22Rv1 (cell line): ENCODE measurements around the gene MAD1L1.
"Not testable (repeated sequence)": the region's sequence is repeated elsewhere in the genome, so short reads cannot be mapped to it uniquely, and the experiment has no call there.

Experiments used
- H3K27ac ChIP-seq: fragments of 450-650 bp; 2 replicates; pipeline ENCODE4 v1.5.1; 2017
- CTCF ChIP-seq: fragments of 450-650 bp; IDR thresholded peaks from 2 replicates; pipeline ENCODE4 v1.5.1; 2017; ENCODE audit warnings: mild to moderate bottlenecking
- ZFX ChIP-seq: fragments of 450-650 bp; IDR thresholded peaks from 2 replicates; pipeline ENCODE4 v1.6.1; 2017; ENCODE audit warnings: antibody characterized with exemption, borderline replicate concordance

MAD1L1 gene

GRCh38 chr7:2000746-2001321 is 231.9 kb downstream of the MAD1L1 start:
- no peak overlapping the region for H3K27ac ChIP-seq
- no peak for TF ChIP-seq CTCF
- TF ChIP-seq ZFX, result no peak

- no peak overlapping the region for H3K27ac ChIP-seq
- TF ChIP-seq CTCF, result no peak
- no peak for TF ChIP-seq ZFX
Observed at GRCh38 chr7:2000153-2000687, 232.5 kb downstream of the MAD1L1 start.

GRCh38 chr7:1999278-1999984 is 233.3 kb downstream of the MAD1L1 start:
- TF ChIP-seq CTCF, result no peak
- TF ChIP-seq ZFX, result no peak
- H3K27ac ChIP-seq, result no peak overlapping the region

- TF ChIP-seq CTCF, result no peak
- TF ChIP-seq ZFX, result no peak
Observed at GRCh38 chr7:1998146-1998545, 234.6 kb downstream of the MAD1L1 start.

GRCh38 chr7:1997537-1998076 is 235.1 kb downstream of the MAD1L1 start:
- TF ChIP-seq ZFX, result no peak
- TF ChIP-seq CTCF, result no peak
- H3K27ac ChIP-seq, result no peak overlapping the region

More at GRCh38 chr7:1998146-1998545, 234.6 kb downstream of the MAD1L1 start:
- no peak overlapping the region for H3K27ac ChIP-seq

GRCh38 chr7:1996816-1997215 is 235.9 kb downstream of the MAD1L1 start:
- no peak overlapping the region for H3K27ac ChIP-seq

GRCh38 chr7:1995911-1996420 is 236.8 kb downstream of the MAD1L1 start:
- not testable (repeated sequence) for H3K27ac ChIP-seq

More at GRCh38 chr7:1996816-1997215, 235.9 kb downstream of the MAD1L1 start:
- TF ChIP-seq CTCF (no peak), ZFX (no peak)
